Measurements from ENCODE around the gene DENND1A.

Gene DENND1A

DNA sequence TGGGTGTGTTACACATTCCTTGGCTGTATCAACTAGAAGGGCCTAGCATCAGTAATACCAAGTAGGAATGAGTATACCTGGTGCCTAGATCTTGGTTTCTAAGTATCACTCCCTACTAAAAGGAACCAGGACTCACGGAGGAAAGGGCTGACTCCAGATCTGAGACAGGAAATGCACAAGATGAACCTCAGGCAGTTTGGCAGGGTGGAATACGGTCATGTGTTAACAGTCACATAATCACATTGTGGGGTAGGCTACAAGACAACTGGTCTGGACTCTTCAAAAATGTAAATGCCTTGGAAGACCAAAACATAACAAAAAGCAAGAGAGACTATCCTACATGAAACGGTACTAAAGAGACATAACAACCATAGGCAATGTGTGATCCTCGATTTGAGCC lies 415.2 kb downstream of the DENND1A start:
- WGBS, 2 experiments: 93 to 94% methylated on average over 4 of the region's 4 CpGs
- H3K4me3 ChIP-seq (ENCODE audit: insufficient read depth, low read depth, low read length): no peak overlapping the region
- no peaks in the 10 kb centered on the region for H3K36me3 ChIP-seq (ENCODE audit: control insufficient read depth, insufficient read depth, low read length)
- H3K27me3 ChIP-seq (ENCODE audit: control insufficient read depth, insufficient read depth, low read length, poor library complexity, severe bottlenecking): no peaks in the 10 kb centered on the region
- H3K4me1 ChIP-seq (ENCODE audit: control insufficient read depth, insufficient read depth, low read length): no peaks in the 10 kb centered on the region
- H3K27ac ChIP-seq (ENCODE audit: insufficient read depth, low read depth, low read length, poor library complexity, severe bottlenecking): no peak overlapping the region
- H3K9me3 ChIP-seq (ENCODE audit: control insufficient read depth, low read length): no peaks in the 10 kb centered on the region

- Histone ChIP-seq H3K27me3 (ENCODE audit: control insufficient read depth, insufficient read depth, low read length, poor library complexity, severe bottlenecking) (no peaks in the 10 kb centered on the region), H3K27ac (ENCODE audit: insufficient read depth, low read depth, low read length, poor library complexity, severe bottlenecking) (no peak overlapping the region), H3K4me1 (ENCODE audit: control insufficient read depth, insufficient read depth, low read length) (no peaks in the 10 kb centered on the region), H3K9me3 (ENCODE audit: control insufficient read depth, low read length) (no peaks in the 10 kb centered on the region), H3K4me3 (ENCODE audit: insufficient read depth, low read depth, low read length) (no peak overlapping the region), H3K36me3 (ENCODE audit: control insufficient read depth, insufficient read depth, low read length) (no peaks in the 10 kb centered on the region)
- 94 to 97% methylated on average over 2 of the region's 2 CpGs for WGBS, 2 experiments
Measured at GRCh38 chr9:123513554-123513953, 416.4 kb downstream of the DENND1A start.

DNA sequence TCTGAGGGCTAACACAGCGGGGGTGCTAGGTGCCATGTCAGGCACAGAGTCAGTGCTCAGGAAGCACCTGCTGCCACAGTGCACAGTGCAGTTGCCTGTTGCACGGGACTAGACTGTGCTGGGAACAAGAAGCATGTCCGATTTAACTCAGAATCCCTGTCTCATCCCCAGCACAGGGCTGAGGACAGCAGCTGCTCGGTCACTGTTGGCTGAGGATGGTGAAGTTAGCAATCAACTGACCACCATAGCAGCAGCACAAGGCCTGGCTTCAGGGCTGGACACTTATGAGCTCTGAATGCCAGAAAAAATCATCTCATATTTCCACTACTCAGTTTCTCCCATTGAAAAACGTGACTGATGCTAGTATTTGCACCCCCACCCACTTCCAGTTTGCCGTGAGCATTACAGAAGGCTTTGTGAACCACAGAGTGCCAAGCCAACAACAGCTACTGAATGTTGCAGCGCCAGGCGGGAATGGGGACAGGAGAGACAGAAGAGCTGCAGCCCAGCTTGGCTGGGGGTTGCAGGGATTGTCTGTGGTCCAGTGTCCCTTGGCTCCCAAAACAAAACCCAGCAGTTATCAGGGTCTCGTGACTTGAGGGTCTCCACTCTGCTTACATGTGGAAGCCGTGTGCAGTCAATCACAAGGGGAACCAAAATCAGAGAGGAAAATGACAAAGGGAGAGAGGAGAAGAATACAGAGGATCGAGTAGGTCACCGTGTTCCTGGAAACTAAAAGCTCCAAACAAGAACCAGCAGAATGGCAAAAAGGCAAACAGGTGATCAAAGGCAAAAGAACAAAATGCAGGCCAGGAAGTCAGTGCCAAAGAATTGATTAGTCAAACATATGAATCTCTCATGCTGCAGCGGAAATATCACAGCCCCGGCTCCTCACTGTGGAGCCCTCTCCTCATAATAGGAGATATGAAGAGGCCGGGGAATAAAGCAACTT lies 418.3 kb downstream of the DENND1A start:
- no peaks in the 10 kb centered on the region for H3K27me3 ChIP-seq (ENCODE audit: control insufficient read depth, insufficient read depth, low read length, poor library complexity, severe bottlenecking)
- no peaks in the 10 kb centered on the region for H3K4me1 ChIP-seq (ENCODE audit: control insufficient read depth, insufficient read depth, low read length)
- no peak overlapping the region for H3K27ac ChIP-seq (ENCODE audit: insufficient read depth, low read depth, low read length, poor library complexity, severe bottlenecking)
- 89 to 91% methylated on average over 15 of the region's 15 CpGs for WGBS, 2 experiments
- no peaks in the 10 kb centered on the region for H3K9me3 ChIP-seq (ENCODE audit: control insufficient read depth, low read length)
- no peaks in the 10 kb centered on the region for H3K36me3 ChIP-seq (ENCODE audit: control insufficient read depth, insufficient read depth, low read length)
- no peak overlapping the region for H3K4me3 ChIP-seq (ENCODE audit: insufficient read depth, low read depth, low read length)

- 94 to 95% methylated on average over 2 of the region's 2 CpGs for WGBS, 2 experiments
- H3K4me1 ChIP-seq (ENCODE audit: control insufficient read depth, insufficient read depth, low read length): no peaks in the 10 kb centered on the region
- H3K36me3 ChIP-seq (ENCODE audit: control insufficient read depth, insufficient read depth, low read length): no peaks in the 10 kb centered on the region
- no peak overlapping the region for H3K4me3 ChIP-seq (ENCODE audit: insufficient read depth, low read depth, low read length)
- H3K27me3 ChIP-seq (ENCODE audit: control insufficient read depth, insufficient read depth, low read length, poor library complexity, severe bottlenecking): no peaks in the 10 kb centered on the region
- no peaks in the 10 kb centered on the region for H3K9me3 ChIP-seq (ENCODE audit: control insufficient read depth, low read length)
- no peak overlapping the region for H3K27ac ChIP-seq (ENCODE audit: insufficient read depth, low read depth, low read length, poor library complexity, severe bottlenecking)
Measured at GRCh38 chr9:123509646-123510045, 420.3 kb downstream of the DENND1A start.

DNA sequence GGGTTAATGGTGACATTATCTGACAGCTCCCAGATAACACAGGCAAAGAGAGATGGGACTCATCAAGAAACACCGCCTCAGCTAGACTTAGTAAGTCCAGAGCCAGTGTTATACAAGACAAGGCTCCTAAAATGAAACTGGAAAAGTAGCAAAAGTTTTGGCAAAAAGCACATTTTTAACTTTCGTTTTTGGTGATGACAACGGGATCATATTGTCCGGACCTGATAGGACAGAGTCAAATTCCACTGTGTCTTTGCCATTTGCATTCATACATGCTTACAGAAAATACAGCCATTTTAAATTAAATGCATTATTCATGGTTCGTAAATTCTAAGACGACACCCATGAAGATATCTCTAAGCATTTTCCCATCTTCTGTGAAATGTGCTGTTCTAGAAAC lies 421.9 kb downstream of the DENND1A start:
- no peaks in the 10 kb centered on the region for H3K9me3 ChIP-seq (ENCODE audit: control insufficient read depth, low read length)
- WGBS, 2 experiments: 90 to 93% methylated on average over 6 of the region's 6 CpGs
- no peak overlapping the region for H3K4me3 ChIP-seq (ENCODE audit: insufficient read depth, low read depth, low read length)

DNA sequence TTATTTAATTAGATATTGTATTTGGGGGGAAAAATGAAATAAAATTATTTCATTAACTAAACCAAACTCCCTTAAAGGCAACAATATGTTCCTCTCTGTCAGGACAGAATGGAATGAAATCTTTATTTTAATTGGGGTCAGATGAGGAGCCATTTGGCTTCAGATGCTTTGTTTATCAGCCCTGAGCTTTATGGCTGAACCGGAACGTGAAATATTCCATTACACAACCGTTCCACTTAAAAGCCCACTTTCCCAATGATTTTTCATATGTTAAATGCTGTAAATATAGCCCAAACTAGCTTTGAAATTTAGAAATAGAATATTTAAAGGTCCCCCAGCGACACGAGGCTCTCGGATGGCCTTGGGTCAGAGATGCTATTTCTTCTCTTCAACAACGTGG lies 424.4 kb downstream of the DENND1A start:
- Histone ChIP-seq H3K4me3 (ENCODE audit: insufficient read depth, low read depth, low read length) (no peak overlapping the region), H3K9me3 (ENCODE audit: control insufficient read depth, low read length) (no peaks in the 10 kb centered on the region), H3K4me1 (ENCODE audit: control insufficient read depth, insufficient read depth, low read length) (no peaks in the 10 kb centered on the region), H3K27ac (ENCODE audit: insufficient read depth, low read depth, low read length, poor library complexity, severe bottlenecking) (no peak overlapping the region), H3K27me3 (ENCODE audit: control insufficient read depth, insufficient read depth, low read length, poor library complexity, severe bottlenecking) (no peaks in the 10 kb centered on the region), H3K36me3 (ENCODE audit: control insufficient read depth, insufficient read depth, low read length) (no peaks in the 10 kb centered on the region)
- WGBS, 2 experiments: 91 to 92% methylated on average over 7 of the region's 7 CpGs

More for the DNA sequence above, 421.9 kb downstream of the DENND1A start:
- Histone ChIP-seq H3K4me1 (ENCODE audit: control insufficient read depth, insufficient read depth, low read length) (no peaks in the 10 kb centered on the region), H3K27ac (ENCODE audit: insufficient read depth, low read depth, low read length, poor library complexity, severe bottlenecking) (no peak overlapping the region), H3K36me3 (ENCODE audit: control insufficient read depth, insufficient read depth, low read length) (no peaks in the 10 kb centered on the region), H3K27me3 (ENCODE audit: control insufficient read depth, insufficient read depth, low read length, poor library complexity, severe bottlenecking) (no peaks in the 10 kb centered on the region)

- Histone ChIP-seq H3K27ac (ENCODE audit: insufficient read depth, low read depth, low read length, poor library complexity, severe bottlenecking) (no peak overlapping the region), H3K9me3 (ENCODE audit: control insufficient read depth, low read length) (no peaks in the 10 kb centered on the region), H3K4me1 (ENCODE audit: control insufficient read depth, insufficient read depth, low read length) (no peaks in the 10 kb centered on the region), H3K36me3 (ENCODE audit: control insufficient read depth, insufficient read depth, low read length) (no peaks in the 10 kb centered on the region), H3K4me3 (ENCODE audit: insufficient read depth, low read depth, low read length) (no peak overlapping the region), H3K27me3 (ENCODE audit: control insufficient read depth, insufficient read depth, low read length, poor library complexity, severe bottlenecking) (no peaks in the 10 kb centered on the region)
- WGBS, 2 experiments: 72 to 74% methylated on average over 3 of the region's 3 CpGs
Measured at GRCh38 chr9:123500336-123500735, 429.6 kb downstream of the DENND1A start.

GRCh38 chr9:123497830-123498229 lies 432.1 kb downstream of the DENND1A start:
- H3K36me3 ChIP-seq (ENCODE audit: control insufficient read depth, insufficient read depth, low read length): no peaks in the 10 kb centered on the region
- H3K4me1 ChIP-seq (ENCODE audit: control insufficient read depth, insufficient read depth, low read length): peaks cover 10% of the 10 kb centered on the region
- WGBS, 2 experiments: 98 to 100% methylated on average over 1 of the region's 1 CpG
- no peak overlapping the region for H3K4me3 ChIP-seq (ENCODE audit: insufficient read depth, low read depth, low read length)
- H3K9me3 ChIP-seq (ENCODE audit: control insufficient read depth, low read length): no peaks in the 10 kb centered on the region
- H3K27ac ChIP-seq (ENCODE audit: insufficient read depth, low read depth, low read length, poor library complexity, severe bottlenecking): no peak overlapping the region
- no peaks in the 10 kb centered on the region for H3K27me3 ChIP-seq (ENCODE audit: control insufficient read depth, insufficient read depth, low read length, poor library complexity, severe bottlenecking)

GRCh38 chr9:123495731-123496130 lies 434.2 kb downstream of the DENND1A start:
- Histone ChIP-seq H3K36me3 (ENCODE audit: control insufficient read depth, insufficient read depth, low read length) (no peaks in the 10 kb centered on the region), H3K9me3 (ENCODE audit: control insufficient read depth, low read length) (no peaks in the 10 kb centered on the region), H3K27me3 (ENCODE audit: control insufficient read depth, insufficient read depth, low read length, poor library complexity, severe bottlenecking) (no peaks in the 10 kb centered on the region), H3K4me1 (ENCODE audit: control insufficient read depth, insufficient read depth, low read length) (peaks cover 10% of the 10 kb centered on the region), H3K27ac (ENCODE audit: insufficient read depth, low read depth, low read length, poor library complexity, severe bottlenecking) (no peak overlapping the region), H3K4me3 (ENCODE audit: insufficient read depth, low read depth, low read length) (no peak overlapping the region)
- WGBS, 2 experiments: 92 to 98% methylated on average over 7 of the region's 7 CpGs

DNA sequence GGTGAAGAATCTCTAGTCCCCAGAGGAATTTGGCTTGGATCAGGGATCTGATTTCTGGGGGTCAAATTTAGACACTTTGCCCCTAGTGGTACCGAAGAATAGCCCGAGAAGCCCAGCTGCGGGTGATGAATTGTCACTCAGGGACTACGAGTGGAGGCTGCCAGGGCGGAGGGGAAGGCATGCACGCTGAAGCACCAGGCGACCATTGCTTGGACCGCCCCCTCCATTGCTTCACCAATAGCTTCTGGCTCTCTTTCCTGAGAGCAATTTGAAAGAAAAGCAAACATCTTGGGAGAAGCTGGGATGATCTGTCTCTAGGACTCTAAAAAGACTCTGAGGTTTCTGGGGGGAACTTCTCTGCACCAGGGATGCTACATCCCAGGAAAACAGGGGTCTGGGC lies 436.3 kb downstream of the DENND1A start:
- Histone ChIP-seq H3K36me3 (ENCODE audit: control insufficient read depth, insufficient read depth, low read length) (no peaks in the 10 kb centered on the region), H3K4me1 (ENCODE audit: control insufficient read depth, insufficient read depth, low read length) (peaks cover 20% of the 10 kb centered on the region), H3K27me3 (ENCODE audit: control insufficient read depth, insufficient read depth, low read length, poor library complexity, severe bottlenecking) (no peaks in the 10 kb centered on the region), H3K4me3 (ENCODE audit: insufficient read depth, low read depth, low read length) (no peak overlapping the region), H3K27ac (ENCODE audit: insufficient read depth, low read depth, low read length, poor library complexity, severe bottlenecking) (no peak overlapping the region), H3K9me3 (ENCODE audit: control insufficient read depth, low read length) (no peaks in the 10 kb centered on the region)
- 57 to 68% methylated on average over 8 of the region's 8 CpGs for WGBS, 2 experiments

Measured in ectodermal cell (in vitro differentiated cells).